Right hindlimb (tissue), 1 donor: ENCODE data around the gene MMP3.
"Not testable (repeated sequence)": the region's sequence is repeated elsewhere in the genome, so short reads cannot be mapped to it uniquely, and the experiment has no call there.

Source experiments
- DNase-seq: peaks from one replicate; pipeline ENCODE4 v3.0.0-alpha.2; 2018

Gene MMP3

GRCh38 chr11:102843489-102843888 lies at the start of gene MMP3:
TSS of gene MMP3 (minus strand) at chr11:102843609. CDS start at chr11:102843546, 63 bp downstream.
- no peak for DNase-seq

DNA sequence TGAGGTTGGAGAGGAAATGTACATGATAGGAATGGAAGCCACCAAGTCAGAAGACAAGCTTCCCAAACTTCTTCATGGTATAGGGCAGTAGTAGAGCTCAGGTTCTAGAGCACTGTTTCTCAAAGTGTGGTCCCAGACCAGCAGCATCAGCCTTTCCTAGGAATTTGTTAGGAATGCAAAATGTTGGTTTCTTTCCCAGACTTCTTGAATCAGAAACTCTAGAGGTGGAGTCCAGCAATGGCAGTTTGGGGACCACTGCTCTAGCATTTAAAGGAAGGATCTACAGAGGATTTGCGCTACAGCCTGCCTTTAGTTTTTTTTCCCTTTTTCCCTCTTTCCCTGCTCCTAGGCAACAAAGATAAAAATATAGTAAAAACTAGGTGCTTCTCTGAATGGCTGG lies 48.3 kb upstream of the MMP3 start:
- DNase-seq: no peak

GRCh38 chr11:102886999-102887398 lies 43.6 kb upstream of the MMP3 start:
- peak; percentile 34 for DNase-seq

DNA sequence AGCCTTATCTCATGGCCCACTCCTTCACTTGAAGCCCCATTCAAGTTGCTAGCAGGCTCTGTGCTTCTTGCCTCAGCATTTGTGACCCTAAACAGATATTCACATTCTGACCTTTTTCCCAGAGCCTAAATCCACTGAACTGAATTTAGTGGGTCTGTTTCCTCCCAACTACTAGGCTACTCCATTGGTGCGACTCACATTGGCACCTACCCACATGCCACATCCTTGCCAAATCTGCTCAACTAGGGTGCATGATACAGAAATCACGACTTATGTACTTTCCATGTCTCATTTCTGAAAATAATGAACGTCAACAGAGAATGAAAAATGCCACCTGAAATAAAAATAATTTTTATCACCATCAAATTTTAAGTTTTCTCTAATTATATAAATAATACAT lies 39.7 kb upstream of the MMP3 start:
- DNase-seq: no peak

GRCh38 chr11:102882389-102883024 lies 39.1 kb upstream of the MMP3 start:
- DNase-seq: no peak

GRCh38 chr11:102879801-102880200 lies 36.4 kb upstream of the MMP3 start:
- DNase-seq: no peak

- no peak for DNase-seq
Observed at GRCh38 chr11:102878595-102878994, 35.2 kb upstream of the MMP3 start.

DNA sequence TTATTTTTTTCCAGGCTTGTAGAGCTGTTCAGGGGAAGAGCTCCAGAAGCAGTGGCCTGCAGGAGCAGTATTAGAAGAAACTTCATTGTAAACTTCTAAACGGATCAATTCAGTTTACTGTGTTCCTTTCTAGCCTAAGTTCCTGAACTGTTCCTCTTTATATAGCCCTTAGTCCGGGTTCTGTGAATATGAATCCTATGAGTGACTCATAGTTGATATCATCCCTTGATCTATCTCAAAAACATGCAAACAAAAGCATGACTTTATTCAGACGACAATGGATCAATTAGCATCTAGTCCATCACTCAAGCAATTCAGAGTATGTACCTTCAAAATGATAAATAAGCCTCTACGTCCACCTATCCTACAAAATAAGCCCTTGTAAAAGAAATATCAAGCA lies 31.4 kb upstream of the MMP3 start, which contains the start of gene MMP12:
TSS of gene MMP12 (minus strand) at position 131 of the 400 bp plus-strand sequence. CDS start at position 86, 45 bp downstream.
- no peak for DNase-seq

GRCh38 chr11:102869354-102869964 lies 26.1 kb upstream of the MMP3 start:
- DNase-seq: not testable (repeated sequence)

DNA sequence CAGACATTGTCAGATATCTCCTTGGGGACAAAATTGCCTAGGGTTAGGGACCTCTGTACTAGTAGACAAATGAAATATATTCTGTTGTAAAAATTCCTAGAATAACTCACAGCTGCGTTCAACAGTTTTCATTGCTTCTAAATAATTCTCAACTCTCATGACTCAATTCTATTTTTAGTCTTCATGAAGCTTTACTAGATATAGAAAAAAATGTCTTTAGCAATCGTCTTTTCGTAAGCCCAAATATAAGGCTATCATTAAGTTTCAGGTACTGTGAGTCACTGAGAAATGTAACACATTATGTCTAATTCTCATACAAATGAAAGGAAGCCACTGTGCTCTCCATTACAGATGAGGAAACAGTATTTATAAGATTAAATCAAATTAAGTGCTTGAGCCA lies 24.9 kb upstream of the MMP3 start:
- DNase-seq: no peak

- no peak for DNase-seq
Observed at GRCh38 chr11:102864724-102865123, 21.3 kb upstream of the MMP3 start.

- DNase-seq: no peak
Observed at GRCh38 chr11:102853956-102854355, 10.5 kb upstream of the MMP3 start.

GRCh38 chr11:102853055-102853454 lies 9.6 kb upstream of the MMP3 start:
- no peak for DNase-seq

DNA sequence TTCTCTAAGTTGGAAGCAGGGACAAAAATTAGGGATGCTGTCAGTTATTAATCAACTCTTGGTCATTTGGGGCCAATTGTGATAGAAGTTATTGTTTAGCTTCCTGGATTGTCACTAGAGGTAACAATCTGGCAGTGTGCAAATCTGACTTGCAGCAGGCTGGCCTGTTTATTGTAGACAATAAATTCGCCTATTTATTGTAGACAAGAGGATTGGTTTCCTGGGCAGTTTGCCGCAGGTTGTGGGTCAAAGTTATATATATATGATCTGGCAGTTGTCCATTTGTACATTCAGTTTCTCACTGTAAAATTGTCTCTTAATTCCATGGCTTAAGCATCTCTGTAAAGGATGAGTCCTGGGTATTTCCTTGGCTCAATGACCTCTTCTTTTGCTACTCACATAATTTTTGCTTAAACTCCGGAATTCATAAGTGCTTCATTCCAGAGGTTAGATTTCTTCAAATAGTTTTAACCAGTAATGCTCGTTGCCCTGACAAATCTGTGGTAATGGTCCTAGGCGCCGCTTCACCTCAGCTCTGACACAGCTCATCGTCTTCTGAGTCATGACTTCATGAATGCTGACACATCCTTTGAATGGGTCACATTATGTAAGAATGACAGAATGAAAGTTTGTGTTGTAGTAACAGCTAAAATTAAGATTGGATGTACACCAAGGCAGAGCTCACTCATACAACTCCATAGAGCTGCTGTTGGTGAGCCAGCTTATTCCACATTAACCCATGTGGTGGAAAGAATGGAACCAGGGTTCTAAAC lies 7.8 kb upstream of the MMP3 start:
- DNase-seq: no peak

GRCh38 chr11:102849311-102849710 lies 5.9 kb upstream of the MMP3 start:
- no peak for DNase-seq

DNA sequence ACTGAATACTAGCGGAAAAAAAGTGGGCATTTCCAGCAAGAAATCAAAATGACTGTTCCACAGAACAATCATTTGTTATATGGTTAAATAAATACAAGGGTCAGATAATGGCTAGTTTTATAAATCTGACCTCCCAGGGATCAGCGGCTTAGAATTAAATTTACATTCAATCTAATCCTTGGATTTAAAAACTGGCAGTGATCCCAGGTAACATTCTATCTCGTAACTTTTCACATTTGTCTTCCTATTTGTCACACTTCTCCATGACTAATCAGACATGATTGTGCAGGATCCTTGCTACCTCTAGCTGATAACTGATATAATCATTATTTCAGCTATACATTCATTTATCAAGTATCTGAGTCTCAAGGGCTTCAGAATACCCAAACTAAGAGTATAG lies 2.9 kb upstream of the MMP3 start:
- no peak for DNase-seq

DNA sequence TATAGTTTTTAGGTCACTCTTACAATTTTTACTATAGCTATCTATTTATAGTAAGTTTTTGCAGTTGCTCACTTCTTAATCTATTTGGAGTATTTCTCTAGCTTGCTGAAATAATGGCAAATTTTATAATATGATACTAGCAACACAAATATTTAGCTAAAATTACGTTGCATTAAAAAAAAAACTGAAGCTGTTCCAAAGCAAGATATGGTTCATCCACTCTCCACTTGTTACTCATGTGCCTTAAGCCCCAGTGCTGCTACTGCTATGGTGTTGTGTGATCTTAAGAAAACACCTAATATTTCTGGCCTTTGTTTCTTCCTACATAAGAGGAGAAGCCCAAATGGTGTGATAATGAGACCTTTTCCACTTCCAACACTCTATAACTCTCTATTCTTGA lies 479 bp downstream of the MMP3 start:
- DNase-seq: no peak

DNA sequence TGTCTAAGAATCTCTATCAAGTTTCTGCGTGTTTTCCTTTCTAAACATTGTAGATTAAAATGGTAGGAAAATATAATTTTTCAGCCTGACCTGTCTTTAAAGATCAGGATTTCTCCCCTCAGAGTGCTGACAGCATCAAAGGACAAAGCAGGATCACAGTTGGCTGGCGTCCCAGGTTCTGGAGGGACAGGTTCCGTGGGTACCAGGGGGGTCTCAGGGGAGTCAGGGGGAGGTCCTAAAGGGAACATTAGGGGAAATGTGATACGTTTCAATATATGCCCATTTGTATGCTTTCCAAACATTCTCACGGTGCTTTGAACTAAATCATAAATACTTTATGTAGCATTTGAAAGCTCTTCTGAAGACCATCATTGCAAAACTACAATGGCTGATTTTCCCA lies 3.4 kb downstream of the MMP3 start:
- no peak for DNase-seq

DNA sequence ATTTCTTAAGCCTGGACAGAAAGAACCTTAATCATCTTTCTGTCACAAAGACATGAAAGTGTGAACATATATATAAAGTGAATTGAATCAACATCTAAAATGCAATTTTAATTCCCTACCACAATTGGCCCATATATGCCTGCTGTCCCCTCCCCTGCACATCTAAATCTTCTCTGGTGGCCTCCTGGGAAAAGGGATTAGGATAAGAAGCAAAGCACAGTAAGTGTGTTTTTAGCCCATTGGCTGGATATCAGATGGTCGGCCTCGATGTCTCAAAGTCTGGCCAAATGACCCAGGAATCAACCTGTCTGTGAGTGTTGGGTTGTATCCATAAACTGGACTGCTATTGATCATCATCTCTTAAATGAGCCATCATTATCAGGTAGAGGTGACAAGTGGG lies 5.8 kb downstream of the MMP3 start:
- no peak for DNase-seq

GRCh38 chr11:102837156-102837555 lies 6.3 kb downstream of the MMP3 start:
- no peak for DNase-seq

DNA sequence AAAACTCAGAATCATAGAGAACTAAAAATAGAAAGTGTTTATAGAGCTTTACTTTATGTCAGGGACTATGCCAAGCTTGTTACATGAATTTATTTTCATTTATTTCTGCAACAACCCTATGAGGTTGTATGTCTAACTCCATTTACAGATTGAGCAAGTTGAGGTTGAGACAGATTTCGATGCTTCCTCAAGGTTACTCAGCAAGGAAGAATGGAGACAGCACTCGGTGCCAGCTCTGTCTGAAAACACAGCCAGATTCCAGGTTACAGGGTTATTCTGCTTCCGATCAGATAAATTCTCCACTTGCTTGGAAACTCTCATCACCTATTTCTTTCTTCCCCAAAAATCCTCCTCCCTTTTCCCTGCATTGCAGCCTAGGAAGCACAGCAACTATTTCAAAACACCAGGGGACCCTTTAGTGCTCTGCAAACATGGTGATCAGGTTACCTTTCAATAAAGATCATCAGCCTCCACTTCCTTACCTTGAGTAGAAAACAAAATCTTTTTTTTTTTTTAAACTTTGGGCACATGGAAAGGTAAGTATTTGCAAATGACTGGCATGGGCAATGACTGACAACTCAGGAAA lies 7.0 kb downstream of the MMP3 start:
- DNase-seq: no peak

DNA sequence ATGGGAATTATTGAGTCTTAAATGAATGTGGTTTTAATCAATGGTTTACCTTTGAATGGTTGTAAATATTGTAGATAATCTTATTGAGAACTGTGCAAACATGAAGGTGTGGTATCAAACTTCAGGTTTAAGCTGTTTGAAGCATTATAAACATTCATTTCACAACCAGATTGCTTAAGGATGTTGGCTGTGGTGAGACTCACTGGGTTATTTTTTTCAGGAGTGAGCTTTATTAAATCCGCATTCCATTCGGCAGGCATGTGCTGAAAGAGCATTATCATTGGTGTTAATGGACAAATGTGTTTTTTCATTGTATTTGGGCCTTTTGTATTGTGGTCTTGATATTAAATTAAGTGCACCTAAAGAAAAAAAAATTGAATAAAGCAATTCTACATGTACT lies 9.7 kb downstream of the MMP3 start:
- no peak for DNase-seq

GRCh38 chr11:102832612-102833011 lies 10.8 kb downstream of the MMP3 start:
- DNase-seq: no peak
